ENCODE results near the gene MED13L. TPM values are rescaled to one million over a fixed set of nuclear protein-coding genes. Genes with fewer than 3 reads are reported as not detected.

MED13L gene
- total RNA-seq, 4 donors from 2014 or later: 126 to 194 (median 154) TPM

DNA sequence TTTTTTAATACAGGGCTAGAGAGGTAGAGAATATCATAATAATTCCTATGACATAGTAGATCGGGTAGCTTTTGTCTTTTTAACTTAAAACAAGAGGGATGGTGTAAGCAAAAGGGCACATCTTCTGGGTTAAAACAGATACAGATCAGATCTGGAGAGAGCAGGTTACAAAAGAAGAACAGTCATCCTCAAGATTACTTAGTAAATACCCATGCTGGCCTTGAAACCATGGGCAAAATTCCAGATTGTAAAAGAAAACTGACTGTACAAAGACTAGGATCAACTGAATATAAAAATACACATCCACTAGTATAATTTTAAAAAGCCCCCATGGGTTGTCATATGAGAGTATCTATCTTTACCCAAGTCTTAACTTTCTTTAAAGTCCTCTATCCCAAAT lies 76.7 kb downstream of the MED13L start:
- WGBS, 2 donors (ENCODE audit: low coverage in 1 of 2): 82 to 100% methylated on average over 1 of the region's 1 CpG
- Histone ChIP-seq H3K9me3 (no peaks in the 10 kb centered on the region), H3K4me1 (peaks cover 10 to 50% (median 30%) of the 10 kb centered on the region in 4 donors), H3K27me3 (no peaks in the 10 kb centered on the region), H3K36me3 (no peaks in the 10 kb centered on the region), H3K27ac (no peak overlapping the region), H3K4me3 (no peak overlapping the region)
- intact Hi-C loops (cut with DNase I; ENCODE audit: low total_unique reads): no loop called here
- DNase-seq: no peak
- no peak for TF ChIP-seq POLR2AphosphoS5 (IDR thresholded peaks at IDR 0.05)
- TF ChIP-seq, protein P1, sequence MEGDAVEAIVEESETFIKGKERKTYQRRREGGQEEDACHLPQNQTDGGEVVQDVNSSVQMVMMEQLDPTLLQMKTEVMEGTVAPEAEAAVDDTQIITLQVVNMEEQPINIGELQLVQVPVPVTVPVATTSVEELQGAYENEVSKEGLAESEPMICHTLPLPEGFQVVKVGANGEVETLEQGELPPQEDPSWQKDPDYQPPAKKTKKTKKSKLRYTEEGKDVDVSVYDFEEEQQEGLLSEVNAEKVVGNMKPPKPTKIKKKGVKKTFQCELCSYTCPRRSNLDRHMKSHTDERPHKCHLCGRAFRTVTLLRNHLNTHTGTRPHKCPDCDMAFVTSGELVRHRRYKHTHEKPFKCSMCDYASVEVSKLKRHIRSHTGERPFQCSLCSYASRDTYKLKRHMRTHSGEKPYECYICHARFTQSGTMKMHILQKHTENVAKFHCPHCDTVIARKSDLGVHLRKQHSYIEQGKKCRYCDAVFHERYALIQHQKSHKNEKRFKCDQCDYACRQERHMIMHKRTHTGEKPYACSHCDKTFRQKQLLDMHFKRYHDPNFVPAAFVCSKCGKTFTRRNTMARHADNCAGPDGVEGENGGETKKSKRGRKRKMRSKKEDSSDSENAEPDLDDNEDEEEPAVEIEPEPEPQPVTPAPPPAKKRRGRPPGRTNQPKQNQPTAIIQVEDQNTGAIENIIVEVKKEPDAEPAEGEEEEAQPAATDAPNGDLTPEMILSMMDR (IDR thresholded peaks at IDR 0.05): no peak
- no peak for TF ChIP-seq EP300 (IDR thresholded peaks at IDR 0.05; ENCODE audit: low read depth)
- no peak for TF ChIP-seq POLR2A (IDR thresholded peaks at IDR 0.05)
- in situ Hi-C loops (cut with MboI; ENCODE audit: low pct_ligation_motif_present in 1 of 4, low pct_unique_long_range_greater_than_20kb in 1 of 4, low sequenced_read_pairs in 3 of 4): no loop called here

DNA sequence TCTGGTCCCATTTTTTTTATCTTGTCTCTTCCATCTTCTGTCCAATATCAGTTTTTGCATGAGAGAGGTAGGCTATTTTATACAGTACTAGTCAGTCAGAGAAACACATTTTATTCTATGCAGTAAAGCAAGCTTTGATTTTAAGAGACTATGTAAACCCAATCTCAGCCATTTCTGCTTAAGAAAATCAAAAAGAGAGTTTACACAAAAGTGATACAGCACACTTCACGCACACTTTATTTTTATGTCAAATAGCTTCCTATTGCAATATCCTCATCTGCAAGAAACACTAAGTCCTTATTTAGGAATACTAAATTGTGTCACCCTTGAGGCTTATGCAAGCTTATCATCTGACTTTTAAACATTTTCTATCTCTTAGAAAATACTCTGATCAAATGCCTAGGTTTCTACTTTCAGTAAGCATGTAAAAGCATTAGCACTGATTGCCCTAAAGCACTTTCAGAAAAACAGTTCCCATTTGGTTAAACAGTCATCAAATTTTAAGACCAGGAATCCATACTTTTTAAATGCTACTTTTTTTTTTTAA lies 78.3 kb downstream of the MED13L start:
- H3K9me3 ChIP-seq: no peaks in the 10 kb centered on the region
- intact Hi-C loops (cut with DNase I; ENCODE audit: low total_unique reads): no loop called here
- no peaks in the 10 kb centered on the region for H3K27me3 ChIP-seq
- in situ Hi-C loops (cut with MboI; ENCODE audit: low pct_ligation_motif_present in 1 of 4, low pct_unique_long_range_greater_than_20kb in 1 of 4, low sequenced_read_pairs in 3 of 4): no loop called here
- no peak for TF ChIP-seq POLR2A (IDR thresholded peaks at IDR 0.05)
- TF ChIP-seq EP300 (IDR thresholded peaks at IDR 0.05; ENCODE audit: low read depth): no peak
- TF ChIP-seq, protein P1 (IDR thresholded peaks at IDR 0.05): no peak
- TF ChIP-seq POLR2AphosphoS5 (IDR thresholded peaks at IDR 0.05): no peak
- peaks cover 10 to 60% (median 33%) of the 10 kb centered on the region in 4 donors for H3K4me1 ChIP-seq
- 89 to 94% methylated on average over 1 of the region's 1 CpG for WGBS, 2 donors (ENCODE audit: low coverage in 1 of 2)
- DNase-seq: no peak
- H3K27ac ChIP-seq: no peak overlapping the region
- no peaks in the 10 kb centered on the region for H3K36me3 ChIP-seq
- no peak overlapping the region for H3K4me3 ChIP-seq

DNA sequence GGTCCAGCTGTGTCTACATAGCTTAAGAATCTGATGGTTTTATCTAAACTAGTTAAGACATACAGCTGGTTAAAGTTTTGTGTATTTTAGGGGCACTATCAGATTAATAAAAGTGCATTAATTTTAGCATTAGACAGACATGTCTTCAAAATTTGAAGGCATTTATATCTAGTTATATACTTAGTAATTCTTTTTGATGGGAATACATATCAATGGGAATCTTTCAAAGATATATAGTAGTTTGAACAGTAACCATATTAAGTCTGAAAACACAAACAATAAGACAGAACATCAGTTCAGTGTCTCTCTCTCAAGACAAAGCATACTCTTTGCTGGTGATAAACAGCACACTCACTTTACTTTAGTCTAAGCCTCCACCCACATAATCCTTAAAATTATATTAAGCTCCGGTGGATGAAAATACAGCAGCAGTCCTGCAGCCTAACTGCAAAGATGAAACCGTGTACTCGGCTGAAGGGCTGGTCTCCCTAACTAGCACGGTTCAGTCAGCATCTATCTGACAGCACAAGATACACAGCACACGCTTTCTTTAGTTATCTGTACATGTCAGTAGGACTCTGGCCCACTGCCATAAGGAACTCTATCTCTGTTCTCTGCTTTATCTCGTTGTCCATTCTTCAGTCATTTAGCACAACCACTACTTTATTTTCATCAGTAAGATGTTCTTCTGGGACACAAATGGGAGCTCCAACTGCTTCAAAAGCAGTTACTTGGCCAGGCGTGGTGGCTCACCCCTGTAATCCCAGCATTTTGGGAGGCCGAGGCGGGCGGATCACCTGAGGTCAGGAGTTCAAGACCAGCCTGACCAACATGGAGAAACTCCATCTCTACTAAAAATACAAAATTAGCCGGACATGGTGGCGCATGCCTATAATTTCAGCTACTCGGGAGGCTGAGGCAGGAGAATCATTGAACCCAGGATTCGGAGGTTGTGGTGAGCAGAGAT lies 80.5 kb downstream of the MED13L start:
- TF ChIP-seq, protein P1 (IDR thresholded peaks at IDR 0.05): no peak
- TF ChIP-seq POLR2A (IDR thresholded peaks at IDR 0.05) (no peak), EP300 (IDR thresholded peaks at IDR 0.05; ENCODE audit: low read depth) (no peak), POLR2AphosphoS5 (IDR thresholded peaks at IDR 0.05) (no peak)
- Histone ChIP-seq H3K27me3 (no peaks in the 10 kb centered on the region), H3K4me3 (no peak overlapping the region), H3K27ac (no peak overlapping the region), H3K4me1 (peaks cover 10 to 77% (median 36%) of the 10 kb centered on the region in 4 donors), H3K9me3 (no peaks in the 10 kb centered on the region), H3K36me3 (no peaks in the 10 kb centered on the region)
- in situ Hi-C loops (cut with MboI; ENCODE audit: low pct_ligation_motif_present in 1 of 4, low pct_unique_long_range_greater_than_20kb in 1 of 4, low sequenced_read_pairs in 3 of 4): no loop called here
- 69 to 81% methylated on average over 5 to 14 of the region's 14 CpGs for WGBS, 2 donors (ENCODE audit: low coverage in 1 of 2)
- no peak for DNase-seq
- intact Hi-C loops (cut with DNase I; ENCODE audit: low total_unique reads): no loop called here

DNA sequence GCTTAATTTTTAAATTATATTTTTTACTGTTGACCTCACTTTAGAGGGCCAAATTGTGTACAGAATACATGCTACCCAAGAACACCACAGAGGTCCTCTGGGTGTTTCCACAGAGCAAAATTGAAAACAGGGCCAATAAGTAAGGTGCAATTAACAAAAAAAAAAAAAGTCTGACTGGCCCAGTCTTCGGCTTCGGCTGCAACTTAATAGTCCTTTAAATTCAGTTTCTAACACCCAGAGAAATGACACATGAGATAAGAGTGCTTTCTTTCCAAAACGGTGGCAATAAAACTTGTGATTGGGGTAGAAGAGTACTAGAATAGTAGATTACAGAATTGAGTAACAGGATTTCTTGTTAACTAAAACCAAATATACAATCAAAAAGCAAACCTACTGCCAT lies 81.3 kb downstream of the MED13L start:
- in situ Hi-C loops (cut with MboI; ENCODE audit: low pct_ligation_motif_present in 1 of 4, low pct_unique_long_range_greater_than_20kb in 1 of 4, low sequenced_read_pairs in 3 of 4) (no loop called here), intact Hi-C loops (cut with DNase I; ENCODE audit: low total_unique reads) (no loop called here)
- no peaks in the 10 kb centered on the region for H3K36me3 ChIP-seq
- H3K4me3 ChIP-seq: no peak overlapping the region
- DNase-seq: no peak
- no peaks in the 10 kb centered on the region for H3K27me3 ChIP-seq
- no peaks in the 10 kb centered on the region for H3K9me3 ChIP-seq
- H3K4me1 ChIP-seq: peaks cover 10 to 78% (median 35%) of the 10 kb centered on the region in 4 donors
- TF ChIP-seq, protein P1 (IDR thresholded peaks at IDR 0.05): no peak
- TF ChIP-seq POLR2A (IDR thresholded peaks at IDR 0.05): no peak
- TF ChIP-seq EP300 (IDR thresholded peaks at IDR 0.05; ENCODE audit: low read depth): no peak
- WGBS, 2 donors (ENCODE audit: low coverage in 1 of 2): 29 to 45% methylated on average over 3 of the region's 3 CpGs
- H3K27ac ChIP-seq: no peak overlapping the region

Data from transverse colon (tissue), 4 donors.